ENCODE data around the gene WFIKKN2. TPM values are rescaled to one million over a fixed set of nuclear protein-coding genes. Genes with fewer than 3 reads are reported as not detected.

Gene WFIKKN2
- polyA plus RNA-seq, 1 of the 3 experiments (the other 2 are of a cell fraction) = not detected

DNA sequence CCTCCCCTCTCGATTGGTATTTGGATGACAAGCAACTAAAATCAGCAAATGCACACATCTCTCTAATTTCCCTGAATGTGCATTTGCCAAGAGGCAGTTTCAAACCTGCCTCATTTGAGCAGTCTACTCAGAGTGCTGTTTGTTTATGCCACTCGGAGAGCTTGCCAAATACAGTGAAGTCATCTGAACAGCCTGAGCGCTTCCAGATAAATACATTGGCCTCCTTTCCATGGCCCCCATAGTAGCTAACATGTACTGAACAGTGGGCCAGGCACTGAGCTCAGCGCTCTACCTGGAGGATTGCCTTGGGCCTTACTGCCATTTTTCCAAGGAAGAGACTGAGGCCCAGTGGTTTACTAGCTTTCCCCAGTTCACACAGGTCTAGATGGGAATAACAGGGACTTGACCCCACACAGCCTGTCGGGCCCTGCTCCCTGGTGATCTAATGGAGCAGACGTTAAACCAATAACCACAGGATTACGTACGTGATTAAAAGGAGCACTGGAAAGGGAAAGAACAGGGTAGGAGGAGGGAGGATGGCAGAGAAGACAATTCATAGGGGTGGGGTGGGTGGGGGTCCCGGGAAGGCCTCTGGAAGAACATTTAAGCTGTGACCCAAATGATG lies 49.3 kb upstream of the WFIKKN2 start:
- TF ChIP-seq POLR2AphosphoS5 (IDR thresholded peaks at IDR 0.05; ENCODE audit: low read depth, low read length) (no peak), MXI1 (IDR thresholded peaks at IDR 0.05; ENCODE audit: low read depth, low read length) (no peak), CHD2 (IDR thresholded peaks at IDR 0.05; ENCODE audit: low read length, partially characterized antibody) (no peak), TAF1 (IDR thresholded peaks at IDR 0.05; ENCODE audit: borderline replicate concordance, low read depth, low read length) (no peak), TCF12 (IDR thresholded peaks at IDR 0.05) (no peak), EZH2phosphoT487 (IDR thresholded peaks at IDR 0.05; ENCODE audit: borderline replicate concordance, low read depth) (no peak), USF2 (IDR thresholded peaks at IDR 0.05; ENCODE audit: borderline replicate concordance, low read depth, low read length) (no peak), RAD21 (IDR thresholded peaks at IDR 0.05; ENCODE audit: low read length) (no peak), NRF1 (IDR thresholded peaks at IDR 0.05; ENCODE audit: low read depth, low read length) (no peak), NFIC (IDR thresholded peaks at IDR 0.05; ENCODE audit: borderline replicate concordance) (no peak), RCOR1 (IDR thresholded peaks at IDR 0.05; ENCODE audit: low read length) (no peak)
- TF ChIP-seq, protein P1, sequence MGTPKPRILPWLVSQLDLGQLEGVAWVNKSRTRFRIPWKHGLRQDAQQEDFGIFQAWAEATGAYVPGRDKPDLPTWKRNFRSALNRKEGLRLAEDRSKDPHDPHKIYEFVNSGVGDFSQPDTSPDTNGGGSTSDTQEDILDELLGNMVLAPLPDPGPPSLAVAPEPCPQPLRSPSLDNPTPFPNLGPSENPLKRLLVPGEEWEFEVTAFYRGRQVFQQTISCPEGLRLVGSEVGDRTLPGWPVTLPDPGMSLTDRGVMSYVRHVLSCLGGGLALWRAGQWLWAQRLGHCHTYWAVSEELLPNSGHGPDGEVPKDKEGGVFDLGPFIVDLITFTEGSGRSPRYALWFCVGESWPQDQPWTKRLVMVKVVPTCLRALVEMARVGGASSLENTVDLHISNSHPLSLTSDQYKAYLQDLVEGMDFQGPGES (IDR thresholded peaks at IDR 0.05; ENCODE audit: low read depth, low read length) = no peak
- TF ChIP-seq, protein P2, sequence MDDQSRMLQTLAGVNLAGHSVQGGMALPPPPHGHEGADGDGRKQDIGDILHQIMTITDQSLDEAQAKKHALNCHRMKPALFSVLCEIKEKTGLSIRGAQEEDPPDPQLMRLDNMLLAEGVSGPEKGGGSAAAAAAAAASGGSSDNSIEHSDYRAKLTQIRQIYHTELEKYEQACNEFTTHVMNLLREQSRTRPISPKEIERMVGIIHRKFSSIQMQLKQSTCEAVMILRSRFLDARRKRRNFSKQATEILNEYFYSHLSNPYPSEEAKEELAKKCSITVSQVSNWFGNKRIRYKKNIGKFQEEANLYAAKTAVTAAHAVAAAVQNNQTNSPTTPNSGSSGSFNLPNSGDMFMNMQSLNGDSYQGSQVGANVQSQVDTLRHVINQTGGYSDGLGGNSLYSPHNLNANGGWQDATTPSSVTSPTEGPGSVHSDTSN (IDR thresholded peaks at IDR 0.05) = no peak
- TF ChIP-seq, protein P3, sequence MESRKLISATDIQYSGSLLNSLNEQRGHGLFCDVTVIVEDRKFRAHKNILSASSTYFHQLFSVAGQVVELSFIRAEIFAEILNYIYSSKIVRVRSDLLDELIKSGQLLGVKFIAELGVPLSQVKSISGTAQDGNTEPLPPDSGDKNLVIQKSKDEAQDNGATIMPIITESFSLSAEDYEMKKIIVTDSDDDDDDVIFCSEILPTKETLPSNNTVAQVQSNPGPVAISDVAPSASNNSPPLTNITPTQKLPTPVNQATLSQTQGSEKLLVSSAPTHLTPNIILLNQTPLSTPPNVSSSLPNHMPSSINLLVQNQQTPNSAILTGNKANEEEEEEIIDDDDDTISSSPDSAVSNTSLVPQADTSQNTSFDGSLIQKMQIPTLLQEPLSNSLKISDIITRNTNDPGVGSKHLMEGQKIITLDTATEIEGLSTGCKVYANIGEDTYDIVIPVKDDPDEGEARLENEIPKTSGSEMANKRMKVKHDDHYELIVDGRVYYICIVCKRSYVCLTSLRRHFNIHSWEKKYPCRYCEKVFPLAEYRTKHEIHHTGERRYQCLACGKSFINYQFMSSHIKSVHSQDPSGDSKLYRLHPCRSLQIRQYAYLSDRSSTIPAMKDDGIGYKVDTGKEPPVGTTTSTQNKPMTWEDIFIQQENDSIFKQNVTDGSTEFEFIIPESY (IDR thresholded peaks at IDR 0.05; ENCODE audit: borderline replicate concordance, low read depth) = no peak
- no peaks in the 10 kb centered on the region for H3K79me2 ChIP-seq (ENCODE audit: insufficient read depth)
- H3K4me1 ChIP-seq (ENCODE audit: control insufficient read depth in 1 of 2, insufficient read depth in 2 of 2, low read depth in 1 of 2, low read length in 1 of 2) = no peaks in the 10 kb centered on the region
- 76% methylated on average over 9 of the region's 9 CpGs for WGBS (ENCODE audit: low lambda C conversion rate)
- no peak overlapping the region for H3K9ac ChIP-seq
- H3K9me2 ChIP-seq = no peaks in the 10 kb centered on the region
- H3K27me3 ChIP-seq (ENCODE audit: insufficient read depth) = no peaks in the 10 kb centered on the region
- H4K20me1 ChIP-seq (ENCODE audit: insufficient read depth) = no peaks in the 10 kb centered on the region
- no peaks in the 10 kb centered on the region for H3K9me3 ChIP-seq
- no peaks in the 10 kb centered on the region for H3K36me3 ChIP-seq (replicated peaks in 1 of 2; ENCODE audit: control insufficient read depth in 1 of 2, insufficient read depth in 2 of 2, low read length in 1 of 2)
- H3F3A ChIP-seq (replicated peaks; ENCODE audit: insufficient read depth) = no peaks in the 10 kb centered on the region
- no peak for DNase-seq
- ChIA-PET CTCF (interaction anchor here (1.3 to 10.4 kb wide), 9 partner anchors 9 to 239 kb away, joined by 4 to 520 read pairs (median 73); partner anchors contain the start of genes ANKRD40CL, SPATA20 and WFIKKN2), POLR2A (interaction anchor here (1.3 kb wide), 1 partner anchor 171 kb away, joined by 3 read pairs; no protein-coding TSS in a partner anchor)
- no peak overlapping the region for H3K4me3 ChIP-seq (ENCODE audit: low read depth in 2 of 2, low read length in 1 of 2)
- no peak overlapping the region for H3K27ac ChIP-seq (ENCODE audit: low read depth in 2 of 2, low read length in 1 of 2)
- no peak overlapping the region for H2AFZ ChIP-seq (ENCODE audit: low read depth)
- no peak overlapping the region for H3K4me2 ChIP-seq
